Stimulated activated CD4-positive, alpha-beta T cell treated with anti-CD3 and anti-CD28 coated beads, Interleukin-4, amount 100 ng/mL, for 48 hours (primary cell): Measurements from ENCODE around the gene DNAAF5.
"Not testable (repeated sequence)": the region's sequence is repeated elsewhere in the genome, so short reads cannot be mapped to it uniquely, and the experiment has no call there.

Experiments
- DNase-seq, 2 donors: peaks; one replicate each; pipeline ENCODE4 v3.0.0-alpha.2; 2020; ENCODE audit warnings: low read depth in 2 of 2

The DNAAF5 gene

DNA sequence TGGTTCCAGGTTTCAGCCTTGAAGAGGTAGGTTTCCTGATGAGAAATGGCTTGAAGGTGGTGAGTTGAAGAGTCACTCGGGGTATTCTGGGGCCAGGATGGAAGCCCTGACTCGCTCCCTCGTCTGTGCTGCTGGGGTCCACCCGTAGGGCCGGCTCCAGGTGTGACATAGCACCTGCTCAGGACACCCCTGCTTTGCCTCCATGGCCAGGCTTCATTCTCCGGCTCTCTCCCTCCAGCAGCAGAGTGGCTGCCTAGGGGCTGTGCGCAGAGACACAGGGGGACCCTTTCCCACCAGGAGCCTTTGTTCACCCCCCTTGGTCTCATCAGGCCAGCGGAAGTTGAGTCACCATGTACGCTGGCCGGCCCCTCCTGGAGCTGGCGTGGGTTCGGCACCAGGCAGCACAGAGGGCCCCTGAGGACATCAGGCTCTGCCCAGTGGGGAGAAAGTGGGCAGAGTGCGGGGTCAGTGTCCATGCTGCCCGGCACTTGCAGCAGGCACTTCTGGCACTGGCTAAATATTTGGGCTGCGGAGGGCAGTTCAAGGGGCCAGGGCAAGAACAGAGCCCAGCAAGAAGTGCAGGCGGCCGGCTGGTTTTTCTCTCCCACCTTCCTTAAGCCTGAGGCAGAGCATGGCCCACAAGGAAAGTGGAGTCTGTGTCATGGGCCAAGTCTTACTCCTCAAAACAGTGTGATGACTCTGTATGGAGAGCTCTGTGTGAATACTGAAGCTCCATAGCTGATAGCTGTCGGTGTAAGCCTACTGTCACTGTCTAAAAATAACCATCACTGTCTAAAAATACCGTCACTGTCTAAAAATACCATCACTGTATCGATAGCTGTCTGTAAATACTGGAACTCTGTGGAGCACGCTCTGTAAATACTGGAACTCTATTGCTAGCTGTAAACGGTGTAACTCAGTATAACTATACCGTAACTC is 4.3 kb downstream of the DNAAF5 start:
- no peak for DNase-seq

DNA sequence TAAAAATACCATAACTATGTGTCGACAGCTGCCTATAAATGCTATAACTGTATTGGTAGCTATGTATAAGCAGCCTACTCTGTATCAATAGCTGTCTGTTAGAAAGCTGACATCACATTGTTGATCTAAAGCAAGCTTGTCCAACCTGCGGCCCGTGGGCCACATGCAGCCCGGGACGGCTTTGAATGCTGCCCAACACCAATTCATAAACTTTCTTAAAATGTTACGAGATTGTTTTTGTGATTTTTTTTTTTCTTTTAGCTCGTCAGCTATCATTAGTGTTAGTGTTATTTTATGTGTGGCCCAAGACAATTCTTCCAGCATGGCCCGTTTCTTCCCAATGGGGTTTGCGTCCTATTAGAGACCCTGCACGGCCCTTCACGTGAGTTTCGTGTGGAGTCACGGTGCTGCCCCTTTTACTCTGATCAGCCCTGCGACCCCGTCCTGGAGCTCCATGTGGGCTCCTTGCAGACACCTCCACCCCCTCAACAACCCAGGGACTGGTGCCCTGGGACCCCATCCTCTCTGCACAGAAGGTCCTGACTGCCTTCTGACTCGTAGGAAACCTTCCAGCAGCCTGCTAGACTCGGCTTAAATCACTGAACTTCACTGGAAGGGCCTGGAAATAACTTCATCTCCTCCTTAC is 5.1 kb downstream of the DNAAF5 start:
- DNase-seq = no peak

DNA sequence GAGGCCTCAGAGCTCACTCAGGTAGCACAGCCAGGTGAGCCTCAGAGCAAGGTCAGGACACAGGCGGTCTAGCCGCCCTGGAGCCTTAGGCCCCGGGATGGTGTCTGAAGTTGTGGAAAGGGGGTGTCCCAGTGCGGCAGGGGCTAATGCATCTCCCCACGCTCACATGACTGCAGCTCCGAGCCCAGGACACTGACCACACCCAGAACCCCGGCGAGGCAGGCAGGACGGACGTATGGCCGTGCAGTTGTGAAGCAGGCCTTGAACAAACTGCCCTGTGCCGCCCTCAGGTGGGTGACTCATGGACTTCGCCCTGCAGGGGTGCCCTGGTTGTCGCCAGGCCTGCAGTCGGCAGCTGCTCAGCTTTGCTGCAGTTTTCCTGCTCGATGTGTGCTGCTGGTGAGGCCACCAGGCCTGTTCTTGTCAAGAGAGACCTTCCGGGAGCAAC is 5.6 kb downstream of the DNAAF5 start:
- no peak for DNase-seq

DNA sequence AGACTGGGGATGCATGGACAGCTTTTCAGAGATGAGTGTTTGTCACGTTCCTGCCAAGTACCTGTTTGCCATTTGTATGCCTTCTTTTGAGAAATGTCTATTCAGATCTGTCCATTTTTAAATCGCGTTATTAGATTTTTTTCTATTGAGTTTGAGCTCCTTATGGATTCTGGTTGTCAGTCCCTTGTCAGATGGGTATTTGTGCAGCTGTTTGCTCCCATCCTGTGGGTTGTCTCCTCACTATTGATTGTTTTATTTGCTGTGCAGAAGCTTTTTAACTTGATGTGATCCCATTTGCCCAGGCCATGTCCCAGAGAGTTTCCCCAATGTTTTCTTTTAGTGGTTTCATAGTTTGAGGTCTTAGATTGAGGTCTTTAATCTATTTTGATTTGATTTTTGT is 6.1 kb downstream of the DNAAF5 start:
- no peak for DNase-seq

DNA sequence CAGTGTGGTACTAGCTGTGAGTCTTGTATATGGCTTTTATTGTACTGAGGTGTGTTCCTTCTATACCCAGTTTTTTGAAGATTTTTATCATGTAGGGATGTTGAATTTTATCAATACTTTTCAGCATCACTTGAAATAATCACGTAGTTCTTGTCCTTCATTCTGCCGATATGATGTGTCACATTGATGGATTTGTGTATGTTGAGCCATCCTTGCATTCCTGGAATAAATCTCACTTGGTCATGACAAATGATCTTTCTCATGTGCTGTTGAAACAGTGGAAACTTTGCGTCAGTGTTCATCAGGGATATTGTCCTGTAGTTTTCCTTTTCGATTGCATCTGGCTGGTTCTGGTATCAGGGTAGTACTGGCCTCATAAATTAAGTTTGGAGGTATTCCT is 7.7 kb downstream of the DNAAF5 start:
- DNase-seq = no peak

DNA sequence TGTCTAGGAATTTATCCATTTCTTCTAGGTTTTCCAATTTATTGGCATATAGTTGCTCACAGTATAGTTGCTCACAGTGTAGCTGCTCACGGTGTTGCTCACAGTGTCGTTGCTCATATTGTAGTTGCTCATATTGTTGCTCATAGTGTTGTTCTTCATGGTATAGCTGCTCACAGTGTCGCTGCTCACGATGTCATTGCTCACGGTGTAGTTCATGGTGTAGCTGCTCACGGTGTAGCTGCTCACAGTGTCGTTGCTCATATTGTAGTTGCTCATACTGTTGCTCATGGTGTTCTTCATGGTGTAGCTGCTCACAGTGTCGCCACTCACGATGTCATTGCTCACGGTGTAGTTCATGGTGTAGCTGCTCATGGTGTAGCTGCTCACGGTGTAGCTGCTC is 8.3 kb downstream of the DNAAF5 start:
- DNase-seq = no peak

DNA sequence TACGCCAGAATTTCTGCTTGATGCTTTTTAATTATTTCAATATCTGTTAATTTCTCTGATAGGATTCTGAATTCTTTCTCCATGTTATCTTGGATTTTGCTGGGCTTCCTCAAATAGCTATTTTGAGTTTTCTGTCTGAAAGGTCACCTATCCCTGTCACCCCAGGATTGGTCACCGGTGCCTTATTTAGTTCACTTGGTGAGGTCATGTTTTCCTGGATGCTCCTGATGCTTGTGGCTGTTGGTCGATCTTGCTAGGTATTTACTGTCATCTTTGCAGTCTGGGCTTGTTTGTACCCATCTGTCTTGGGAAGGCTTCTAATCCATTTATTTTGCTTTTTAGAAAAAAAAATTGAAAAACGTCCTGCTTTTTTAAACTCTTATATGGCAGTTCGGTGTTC is 11.7 kb downstream of the DNAAF5 start:
- DNase-seq = no peak

DNA sequence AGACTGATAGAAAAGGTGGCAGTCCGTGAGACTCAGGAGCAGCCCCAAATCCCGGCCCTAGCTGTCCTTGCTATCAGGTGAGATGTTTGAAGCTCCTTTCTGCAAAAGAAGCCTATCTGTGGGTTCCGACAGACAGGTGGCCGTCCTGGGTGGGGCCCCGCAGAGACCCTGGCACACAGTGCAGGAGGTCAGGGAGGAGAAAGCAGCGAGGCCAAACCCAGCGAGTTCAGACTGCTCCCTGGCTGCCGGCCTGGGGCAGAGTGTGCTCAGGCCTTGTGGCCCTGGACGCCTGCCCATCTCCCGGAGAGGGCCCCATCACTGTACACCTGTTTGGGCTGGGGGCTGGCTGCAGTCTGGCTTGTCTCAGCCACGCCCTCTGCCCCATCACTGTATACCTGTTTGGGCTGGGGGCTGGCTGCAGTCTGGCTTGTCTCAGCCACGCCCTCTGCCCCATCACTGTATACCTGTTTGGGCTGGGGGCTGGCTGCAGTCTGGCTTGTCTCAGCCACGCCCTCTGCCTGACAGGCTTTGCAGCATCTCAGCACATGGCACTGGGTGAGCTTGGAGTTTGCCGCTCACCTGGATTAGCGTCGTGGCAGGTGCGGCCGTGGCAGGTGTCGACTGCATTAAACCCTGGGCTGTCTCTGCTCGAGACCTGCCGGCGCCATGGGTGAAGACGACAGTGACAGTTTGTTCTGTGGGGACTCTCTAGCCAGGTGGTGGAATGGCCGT is 12.4 kb downstream of the DNAAF5 start:
- no peak for DNase-seq

DNA sequence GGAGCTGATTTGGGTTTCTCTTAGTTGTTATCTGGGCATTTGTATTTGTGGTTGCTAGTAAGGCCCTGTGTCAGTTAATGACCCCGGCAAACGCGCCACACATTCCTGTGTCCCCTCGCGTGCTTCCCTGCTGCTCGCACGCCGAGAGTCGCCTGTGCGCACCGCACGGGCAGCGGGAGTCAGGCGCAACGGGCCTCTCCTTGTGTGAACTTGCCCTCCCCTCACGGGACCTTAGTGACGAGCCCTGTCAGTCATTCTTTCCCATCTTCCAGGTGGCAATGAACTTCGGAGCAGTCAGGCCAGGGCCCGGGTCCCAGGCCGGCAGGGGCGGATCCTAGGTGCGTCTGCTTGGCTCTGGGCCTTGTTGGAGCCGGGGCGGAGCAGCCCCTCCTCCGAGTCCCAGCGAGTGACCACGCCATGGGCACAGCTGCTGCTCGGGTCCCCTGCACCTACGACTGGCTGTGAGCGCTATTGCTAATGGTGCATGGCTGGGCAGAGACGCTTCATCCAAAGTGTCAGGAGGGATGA is 13.0 kb downstream of the DNAAF5 start:
- no peak for DNase-seq

DNA sequence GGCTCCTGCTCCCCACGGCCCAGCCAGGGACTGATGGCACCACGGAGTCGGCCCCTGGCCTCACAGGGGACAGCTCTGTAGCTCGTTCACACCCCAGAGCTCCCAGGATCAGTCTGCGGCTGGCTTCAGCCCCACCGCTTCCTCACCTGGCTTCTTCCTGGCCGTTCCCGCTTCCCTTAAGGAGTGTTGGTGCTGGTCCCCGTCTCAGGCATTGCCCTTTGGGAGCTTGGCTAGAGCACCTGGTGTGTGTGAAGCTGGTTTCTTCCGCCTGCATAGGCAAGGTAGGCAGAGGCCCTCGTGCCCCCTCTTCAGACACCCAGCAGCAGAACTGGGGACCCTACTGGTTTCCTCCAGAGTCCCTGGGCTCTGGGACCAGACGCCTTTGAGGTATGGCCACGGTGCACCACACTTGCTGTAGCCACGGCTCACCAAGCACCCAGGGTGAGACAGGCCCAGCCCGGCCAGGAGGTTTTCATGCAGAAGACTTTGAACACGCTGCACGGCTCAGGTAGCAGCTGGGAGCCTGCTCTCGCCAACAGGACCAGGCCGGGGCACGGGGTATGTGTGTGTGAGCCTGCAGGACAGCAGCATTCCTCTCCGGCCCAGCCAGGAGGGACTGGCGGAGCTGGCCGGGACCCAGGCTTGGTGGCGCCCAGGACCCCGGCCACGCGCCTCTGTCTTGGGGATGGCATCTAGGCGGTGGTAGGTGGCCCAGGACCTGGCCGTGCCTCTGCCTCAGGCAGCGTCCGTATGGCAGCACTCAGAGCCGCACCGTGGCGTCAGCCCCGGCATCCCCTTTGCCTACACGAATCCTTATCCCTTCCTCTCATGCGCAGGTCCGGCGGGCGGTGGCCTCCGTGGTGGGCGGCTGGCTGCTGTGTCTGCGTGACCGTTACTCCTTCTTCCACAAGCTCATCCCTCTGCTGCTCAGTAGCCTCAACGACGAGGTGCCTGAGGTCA is 13.8 kb downstream of the DNAAF5 start:
- no peak for DNase-seq

DNA sequence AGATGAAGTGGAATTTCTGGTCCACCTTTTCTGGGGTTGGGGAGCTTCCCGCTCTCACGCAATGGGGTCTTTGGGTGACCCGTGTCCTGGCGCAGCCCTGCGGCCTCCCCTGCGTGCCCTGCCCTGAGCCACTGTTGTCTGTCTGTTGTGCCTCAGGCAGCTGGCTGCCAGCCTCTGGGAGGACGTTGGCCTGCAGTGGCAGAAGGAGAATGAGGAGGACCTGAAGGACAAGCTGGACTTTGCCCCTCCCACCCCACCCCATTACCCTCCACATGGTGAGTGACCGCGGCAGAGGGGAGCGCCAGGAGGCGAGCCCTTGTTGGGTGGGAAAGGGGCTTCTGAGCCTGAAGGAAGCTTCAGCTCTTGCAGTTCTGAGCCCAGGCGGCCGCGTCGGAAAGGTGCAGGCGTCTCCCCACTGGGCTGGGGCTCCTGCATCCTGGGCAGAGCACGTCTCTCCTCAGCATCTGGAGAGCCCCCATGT is 14.7 kb downstream of the DNAAF5 start:
- no peak for DNase-seq

DNA sequence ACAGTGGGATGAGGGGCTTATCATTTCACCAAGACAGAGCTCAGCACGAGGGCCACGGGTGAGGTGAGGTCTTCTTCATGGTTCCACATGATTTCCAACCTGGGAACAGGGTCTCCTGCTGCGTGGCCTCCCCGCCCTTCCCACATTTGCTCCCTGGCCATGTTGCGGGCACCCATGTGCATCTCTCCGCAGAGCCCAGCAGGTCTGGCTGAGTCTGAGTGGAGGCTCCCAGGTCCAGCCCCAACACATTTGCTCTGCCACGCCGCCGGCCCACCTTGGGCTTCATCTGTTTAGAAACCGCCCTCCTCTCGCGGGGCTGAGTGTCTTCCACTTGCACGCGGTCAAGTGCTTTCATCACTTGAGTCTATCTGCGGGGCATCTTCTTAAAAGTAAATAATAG is 15.4 kb downstream of the DNAAF5 start:
- DNase-seq = no peak

DNA sequence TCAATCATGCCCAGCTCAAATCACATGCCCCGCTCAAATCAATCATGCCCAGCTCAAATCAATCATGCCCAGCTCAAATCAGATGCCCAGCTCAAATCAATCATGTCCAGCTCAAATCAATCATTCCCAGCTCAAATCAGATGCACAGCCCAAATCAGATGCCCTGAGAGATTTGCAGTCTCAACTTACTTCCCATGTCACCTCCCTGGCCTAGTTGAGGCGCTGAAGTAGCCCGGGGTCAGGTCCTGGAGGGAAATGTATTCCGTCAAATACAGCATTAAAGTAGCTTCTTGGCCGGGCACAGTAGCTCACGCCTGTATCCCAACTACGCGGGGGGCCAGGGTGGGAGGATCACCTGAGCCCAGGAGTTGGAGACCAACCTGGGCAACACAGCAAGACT is 16.3 kb downstream of the DNAAF5 start:
- no peak for DNase-seq

DNA sequence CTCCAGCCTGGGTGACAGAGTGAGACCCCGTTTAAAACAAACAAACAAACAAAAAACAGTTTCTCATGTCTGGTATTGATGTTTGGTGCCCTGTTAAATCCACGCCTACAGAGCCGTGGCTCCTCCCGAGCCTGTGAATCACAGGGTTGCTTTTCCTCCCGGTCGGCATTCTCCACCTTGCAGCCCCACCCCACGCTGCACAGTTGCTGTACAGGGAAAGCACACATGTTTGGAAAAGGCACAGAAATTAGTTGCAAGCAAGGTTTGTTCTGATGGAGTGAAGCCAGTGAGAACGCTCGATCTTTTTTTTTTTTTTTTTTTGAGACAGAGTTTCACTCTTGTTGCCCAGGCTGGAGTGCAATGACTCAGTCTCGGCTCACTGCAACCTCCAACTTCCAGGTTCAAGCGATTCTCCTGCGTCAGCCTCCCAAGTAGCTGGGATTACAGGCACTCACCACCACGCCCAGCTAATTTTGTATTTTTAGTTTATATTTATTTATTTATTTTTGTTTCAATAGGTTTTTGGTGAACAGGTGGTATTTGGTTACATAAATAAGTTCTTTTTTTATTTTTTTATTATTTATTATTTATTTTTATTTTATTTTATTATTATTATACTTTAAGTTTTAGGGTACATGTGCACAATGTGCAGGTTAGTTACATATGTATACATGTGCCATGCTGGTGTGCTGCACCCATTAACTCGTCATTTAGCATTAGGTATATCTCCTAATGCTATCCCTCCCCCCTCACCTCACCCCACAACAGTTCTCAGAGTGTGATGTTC is 17.0 kb downstream of the DNAAF5 start:
- not testable (repeated sequence) for DNase-seq

DNA sequence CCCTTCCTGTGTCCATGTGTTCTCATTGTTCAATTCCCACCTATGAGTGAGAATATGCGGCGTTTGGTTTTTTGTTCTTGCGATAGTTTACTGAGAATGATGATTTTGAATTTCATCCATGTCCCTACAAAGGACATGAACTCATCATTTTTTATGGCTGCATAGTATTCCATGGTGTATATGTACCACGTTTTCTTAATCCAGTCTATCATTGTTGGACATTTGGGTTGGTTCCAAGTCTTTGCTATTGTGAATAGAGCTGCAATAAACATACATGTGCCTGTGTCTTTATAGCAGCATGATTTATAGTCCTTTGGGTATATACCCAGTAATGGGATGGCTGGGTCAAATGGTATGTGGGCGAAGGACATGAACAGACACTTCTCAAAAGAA is 17.6 kb downstream of the DNAAF5 start:
- DNase-seq = not testable (repeated sequence)

DNA sequence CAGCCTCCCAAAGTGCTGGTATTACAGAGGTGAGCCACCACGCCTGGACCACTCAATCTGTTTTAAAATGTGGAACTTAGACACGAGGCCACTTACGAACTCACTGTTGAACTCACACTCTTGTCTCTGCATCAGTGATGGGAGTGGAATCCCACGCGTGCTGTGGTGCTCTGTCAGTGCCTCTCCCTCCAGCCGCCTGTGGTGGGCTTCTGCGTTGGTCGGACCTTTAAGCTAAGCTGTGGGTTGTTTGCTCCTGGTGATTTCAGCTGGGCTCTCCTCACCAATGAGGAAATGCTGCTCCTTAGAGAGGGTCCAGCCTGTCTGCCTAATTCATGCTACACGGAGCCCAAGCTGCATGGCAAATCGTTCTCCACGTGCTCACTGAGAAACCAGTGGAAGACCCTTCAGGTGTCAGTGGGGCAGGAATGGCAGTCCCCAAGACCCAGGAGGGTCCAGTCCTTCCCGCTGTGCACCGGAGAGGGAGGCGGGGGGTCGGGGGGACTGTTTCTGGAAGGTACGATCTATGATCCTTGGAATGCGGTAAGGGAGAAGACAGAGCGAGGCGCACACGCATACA is 18.4 kb downstream of the DNAAF5 start:
- DNase-seq = no peak

DNA sequence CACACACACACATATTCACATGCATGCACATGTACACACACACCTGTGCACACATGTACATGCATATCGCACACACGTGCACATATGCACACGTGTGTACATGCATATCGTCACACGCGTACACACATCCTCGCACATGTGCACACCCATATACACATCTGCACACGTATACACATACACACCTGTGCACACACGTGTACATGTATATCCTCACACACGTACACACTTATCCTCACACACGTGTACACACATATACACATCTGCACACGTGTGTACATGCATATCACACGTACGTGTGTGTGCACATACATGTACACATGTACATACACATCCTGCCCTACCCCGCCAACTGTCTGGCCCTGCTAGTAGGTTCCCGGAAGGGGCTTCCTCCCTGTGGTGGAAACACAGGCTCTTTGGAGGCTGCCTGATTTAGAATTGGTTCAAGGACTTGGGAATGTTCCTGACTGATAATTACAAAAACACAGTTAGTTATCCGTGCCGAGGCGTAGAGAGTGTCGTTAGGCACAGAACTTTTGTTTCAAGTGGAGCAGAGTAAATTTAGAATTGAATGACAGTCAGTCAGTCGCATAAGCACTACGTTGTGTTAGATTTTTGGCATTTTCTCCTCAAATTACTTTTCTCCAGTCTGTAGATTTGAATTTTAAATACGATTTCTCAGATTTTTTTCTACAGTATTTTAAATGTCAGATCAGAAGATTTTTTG is 19.1 kb downstream of the DNAAF5 start:
- no peak for DNase-seq

DNA sequence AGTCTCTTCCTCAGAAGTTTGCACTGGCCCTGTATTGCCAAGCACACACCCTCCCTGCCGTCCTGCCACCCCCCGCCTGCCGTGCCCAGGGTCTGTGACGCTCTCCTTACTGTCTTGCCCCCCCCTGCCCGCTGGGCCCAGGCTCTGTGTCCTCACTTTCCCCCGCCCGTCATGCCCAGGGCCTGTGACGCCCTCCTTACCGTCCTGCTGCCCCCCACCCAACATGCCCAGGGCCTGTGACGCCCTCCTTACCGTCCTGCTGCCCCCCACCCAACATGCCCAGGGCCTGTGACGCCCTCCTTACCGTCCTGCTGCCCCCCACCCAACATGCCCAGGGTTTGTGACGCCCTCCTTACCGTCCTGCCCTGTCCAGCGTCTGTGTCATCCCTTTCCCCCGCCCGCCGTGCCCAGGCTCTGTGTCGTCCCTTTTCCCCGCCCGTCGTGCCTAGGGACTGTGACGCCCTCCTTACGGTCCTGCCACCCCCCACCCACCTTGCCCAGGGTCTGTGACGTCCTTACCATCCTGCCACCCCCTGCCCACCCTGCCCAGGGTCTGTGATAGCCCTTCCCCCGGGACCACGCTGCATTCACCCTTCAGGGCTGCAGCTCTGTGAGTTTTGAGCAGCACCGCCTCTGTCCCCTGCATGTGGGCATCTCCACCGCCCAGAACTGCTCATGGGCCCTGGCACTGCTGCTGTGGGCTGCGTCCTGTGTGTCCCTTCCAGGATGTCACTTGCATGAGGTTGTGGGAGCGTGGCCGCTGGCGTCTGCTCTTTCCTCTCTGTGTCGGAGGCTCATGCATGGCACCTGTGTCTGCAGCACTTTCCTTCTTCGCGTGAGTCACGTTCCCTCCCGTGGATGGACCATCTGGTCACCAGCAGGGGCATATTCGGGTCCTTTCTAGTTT is 19.9 kb downstream of the DNAAF5 start:
- DNase-seq = no peak
